ENCODE measurements around the gene GMPR. TPM values are rescaled to one million over a fixed set of nuclear protein-coding genes. Genes with fewer than 3 reads are reported as not detected.
"Not testable (repeated sequence)": the region's sequence is repeated elsewhere in the genome, so short reads cannot be mapped to it uniquely, and the experiment has no call there.

Gene GMPR
- total RNA-seq, 3 donors from 2014 or later, result 2.0 to 9.2 (median 3.9) TPM

- DNase-seq, result no peak
- intact Hi-C loops (cut with DNase I, micrococcal nuclease), result no loop called here
- ATAC-seq, result no peak
Observed at GRCh38 chr6:16216501-16217155, 21.8 kb upstream of the GMPR start.

DNA sequence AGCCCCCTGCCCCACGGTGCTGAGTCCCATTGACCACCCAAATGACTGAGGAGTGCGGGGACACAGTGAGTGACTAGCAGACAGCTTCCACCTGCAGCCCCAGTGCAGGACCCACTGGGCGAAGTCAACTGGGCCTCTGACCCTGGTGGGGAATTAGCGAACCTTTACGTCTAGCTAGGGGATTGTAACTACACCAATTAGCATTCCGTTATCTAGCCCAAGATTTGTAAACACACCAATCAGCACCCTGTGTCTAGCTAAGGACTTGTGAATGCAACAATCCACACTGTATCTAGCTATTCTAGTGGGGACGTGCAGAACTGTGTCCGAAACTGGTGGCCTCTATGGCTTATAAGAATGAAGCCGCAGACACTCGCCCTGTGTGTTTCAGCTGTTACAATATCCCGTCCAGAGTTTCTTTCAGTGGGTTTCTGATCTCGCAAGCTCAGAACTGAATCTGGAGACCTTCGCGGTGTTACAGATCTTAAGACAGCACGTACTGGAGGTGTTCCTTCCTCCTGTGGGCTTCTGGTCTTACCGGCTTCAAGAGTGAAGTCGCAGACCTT lies 21.1 kb upstream of the GMPR start:
- Histone ChIP-seq H3K4me3 (no peak overlapping the region), H3K36me3 (ENCODE audit: low read depth) (no peaks in the 10 kb centered on the region), H3K9me3 (no peaks in the 10 kb centered on the region), H3K4me1 (ENCODE audit: low read depth) (no peaks in the 10 kb centered on the region)
- no peak for DNase-seq
- TF ChIP-seq, protein P1, sequence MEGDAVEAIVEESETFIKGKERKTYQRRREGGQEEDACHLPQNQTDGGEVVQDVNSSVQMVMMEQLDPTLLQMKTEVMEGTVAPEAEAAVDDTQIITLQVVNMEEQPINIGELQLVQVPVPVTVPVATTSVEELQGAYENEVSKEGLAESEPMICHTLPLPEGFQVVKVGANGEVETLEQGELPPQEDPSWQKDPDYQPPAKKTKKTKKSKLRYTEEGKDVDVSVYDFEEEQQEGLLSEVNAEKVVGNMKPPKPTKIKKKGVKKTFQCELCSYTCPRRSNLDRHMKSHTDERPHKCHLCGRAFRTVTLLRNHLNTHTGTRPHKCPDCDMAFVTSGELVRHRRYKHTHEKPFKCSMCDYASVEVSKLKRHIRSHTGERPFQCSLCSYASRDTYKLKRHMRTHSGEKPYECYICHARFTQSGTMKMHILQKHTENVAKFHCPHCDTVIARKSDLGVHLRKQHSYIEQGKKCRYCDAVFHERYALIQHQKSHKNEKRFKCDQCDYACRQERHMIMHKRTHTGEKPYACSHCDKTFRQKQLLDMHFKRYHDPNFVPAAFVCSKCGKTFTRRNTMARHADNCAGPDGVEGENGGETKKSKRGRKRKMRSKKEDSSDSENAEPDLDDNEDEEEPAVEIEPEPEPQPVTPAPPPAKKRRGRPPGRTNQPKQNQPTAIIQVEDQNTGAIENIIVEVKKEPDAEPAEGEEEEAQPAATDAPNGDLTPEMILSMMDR (IDR thresholded peaks at IDR 0.05), result no peak
- no peak for ATAC-seq
- intact Hi-C loops (cut with DNase I, micrococcal nuclease), result no loop called here

More at GRCh38 chr6:16216501-16217155, 21.8 kb upstream of the GMPR start:
- Histone ChIP-seq H3K36me3 (ENCODE audit: low read depth) (no peaks in the 10 kb centered on the region), H3K4me1 (ENCODE audit: low read depth) (no peaks in the 10 kb centered on the region), H3K9me3 (no peaks in the 10 kb centered on the region), H3K4me3 (no peak overlapping the region)
- TF ChIP-seq, protein P1 (IDR thresholded peaks at IDR 0.05), result no peak

DNA sequence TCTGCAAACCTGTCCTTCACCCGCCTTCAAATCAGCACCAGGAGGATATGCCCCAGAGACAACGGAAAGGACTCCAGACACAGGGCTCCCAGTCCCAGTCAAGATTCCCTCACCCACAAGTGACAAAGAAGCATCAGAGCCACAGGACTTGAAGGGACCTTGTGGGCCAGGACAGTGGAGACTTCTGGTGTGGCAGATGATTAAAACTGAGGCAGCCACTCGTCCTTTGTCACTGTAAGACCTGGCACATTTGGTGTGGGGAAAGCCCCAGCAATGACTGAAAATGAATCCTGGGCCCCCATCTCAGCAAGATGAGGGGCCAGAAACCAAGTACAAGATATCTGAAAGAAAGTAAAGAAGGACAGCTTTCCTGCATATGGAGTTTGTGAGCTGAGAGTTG lies 15.6 kb upstream of the GMPR start:
- no peak overlapping the region for H3K4me3 ChIP-seq
- no peaks in the 10 kb centered on the region for H3K4me1 ChIP-seq (ENCODE audit: low read depth)
- no peaks in the 10 kb centered on the region for H3K36me3 ChIP-seq (ENCODE audit: low read depth)
- TF ChIP-seq, protein P1 (IDR thresholded peaks at IDR 0.05), result no peak
- no peak for DNase-seq
- intact Hi-C loops (cut with DNase I, micrococcal nuclease), result no loop called here
- H3K9me3 ChIP-seq, result no peaks in the 10 kb centered on the region
- ATAC-seq, result no peak

DNA sequence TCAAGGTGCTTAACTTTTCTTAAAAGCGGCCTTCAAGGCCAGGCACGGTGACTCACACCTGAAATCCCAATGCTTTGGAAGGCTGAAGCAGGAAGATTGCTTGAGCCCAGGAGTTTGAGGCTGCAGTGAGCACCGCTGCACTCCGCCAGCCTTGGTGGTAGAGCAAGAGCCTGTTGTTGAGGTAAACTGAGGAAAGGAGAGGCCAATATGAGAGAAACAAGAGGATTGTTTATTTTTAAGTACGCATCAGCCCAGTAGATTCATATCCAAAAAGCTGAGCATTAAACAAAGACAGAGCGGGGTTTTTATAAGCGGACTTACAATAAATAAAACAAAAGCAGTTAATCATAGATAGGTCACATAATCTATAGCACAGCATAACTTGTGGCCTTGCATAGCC lies 15.0 kb upstream of the GMPR start:
- intact Hi-C loops (cut with DNase I, micrococcal nuclease), result no loop called here
- DNase-seq (no peak), ATAC-seq (no peak)
- no peaks in the 10 kb centered on the region for H3K36me3 ChIP-seq (ENCODE audit: low read depth)
- no peaks in the 10 kb centered on the region for H3K9me3 ChIP-seq
- no peaks in the 10 kb centered on the region for H3K4me1 ChIP-seq (ENCODE audit: low read depth)
- TF ChIP-seq, protein P1 (IDR thresholded peaks at IDR 0.05), result no peak
- no peak overlapping the region for H3K4me3 ChIP-seq

- intact Hi-C loops (cut with DNase I, micrococcal nuclease), result no loop called here
- Histone ChIP-seq H3K36me3 (ENCODE audit: low read depth) (no peaks in the 10 kb centered on the region), H3K9me3 (no peaks in the 10 kb centered on the region), H3K4me1 (ENCODE audit: low read depth) (peaks cover 3% of the 10 kb centered on the region), H3K4me3 (no peak overlapping the region)
- TF ChIP-seq, protein P1 (IDR thresholded peaks at IDR 0.05), result no peak
- ATAC-seq (no peak), DNase-seq (no peak)
Observed at GRCh38 chr6:16224409-16224808, 14.0 kb upstream of the GMPR start.

GRCh38 chr6:16225062-16225731 lies 13.2 kb upstream of the GMPR start:
- DNase-seq; H3K9me3 ChIP-seq; H3K4me1 ChIP-seq (ENCODE audit: low read depth); intact Hi-C loops (cut with DNase I, micrococcal nuclease); ATAC-seq; H3K4me3 ChIP-seq; H3K36me3 ChIP-seq (ENCODE audit: low read depth): not testable (repeated sequence)

DNA sequence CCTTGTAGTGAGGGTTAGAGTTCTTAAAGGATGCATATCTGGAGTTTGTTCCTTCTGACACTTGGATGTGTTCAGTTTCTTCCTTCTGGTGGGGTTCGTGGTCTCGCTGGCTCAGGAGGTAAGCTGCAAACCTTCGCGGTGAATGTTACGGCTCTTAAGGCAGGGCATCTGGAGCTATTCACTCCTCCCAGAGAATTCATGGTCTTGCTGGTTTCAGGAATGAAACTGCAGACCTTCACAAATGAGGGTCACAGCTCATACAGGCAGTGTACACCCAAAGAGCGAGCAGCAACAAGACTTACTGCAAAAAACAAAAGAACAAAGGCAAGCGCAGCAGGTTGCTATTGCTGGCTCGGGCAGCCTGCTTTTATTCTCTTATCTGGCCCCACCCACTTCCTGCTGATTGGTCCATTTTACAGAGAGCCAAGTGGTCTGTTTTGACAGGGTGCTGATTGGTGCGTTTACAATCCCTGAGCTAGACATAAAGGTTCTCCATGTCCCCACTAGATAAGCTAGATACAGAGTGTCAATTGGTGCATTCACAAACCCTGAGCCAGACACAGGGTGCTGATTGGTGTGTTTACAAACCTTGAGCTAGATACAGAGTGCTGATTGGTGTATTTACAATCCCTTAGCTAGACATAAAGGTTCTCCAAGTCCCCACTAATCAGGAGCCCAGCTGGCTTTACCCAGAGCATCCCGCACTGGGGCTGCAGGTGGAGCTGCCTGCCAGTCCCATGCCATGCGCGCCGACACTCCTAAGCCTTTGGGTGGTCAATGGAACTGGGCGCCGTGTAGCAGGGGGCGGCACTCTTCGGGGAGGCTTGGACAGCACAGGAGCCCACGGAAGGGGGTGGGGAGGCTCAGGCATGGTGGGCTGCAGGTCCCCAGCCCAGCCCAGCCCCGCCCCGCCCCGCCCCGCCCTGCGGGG lies 12.0 kb upstream of the GMPR start:
- DNase-seq; intact Hi-C loops (cut with DNase I, micrococcal nuclease); H3K36me3 ChIP-seq (ENCODE audit: low read depth); ATAC-seq; H3K4me1 ChIP-seq (ENCODE audit: low read depth); H3K9me3 ChIP-seq; H3K4me3 ChIP-seq: not testable (repeated sequence)
